Stimulated activated naive B cell treated with anti-CD40 and anti-IgM and Interleukin-4, amounts not matched to agents 10 μg/mL and 1 μg/mL and 100 μg/mL, for 72 hours (primary cell): ENCODE data around the gene TAF1B.
"Not testable (repeated sequence)": the region's sequence is repeated elsewhere in the genome, so short reads cannot be mapped to it uniquely, and the experiment has no call there.

ENCODE experiments used
- ATAC-seq, 2 donors: fragments of 150-1000 bp; cut with Tn5 transposase; replicated peaks; 2 replicates each; pipeline ENCODE4 v1.10.0; 2021; ENCODE audit warnings: moderate library complexity in 1 of 2
- DNase-seq: peaks from one replicate; pipeline ENCODE4 v3.0.0; 2021
- H3K27ac Mint-ChIP-seq: one replicate; pipeline ENCODE4 v1.8.0; 2022; ENCODE audit warnings: mild to moderate bottlenecking, mixed read lengths
- H3K27me3 Mint-ChIP-seq, 2 donors: one replicate each; pipeline ENCODE4 v1.8.0; 2022; ENCODE audit warnings: mixed read lengths in 2 of 2
- H3K36me3 Mint-ChIP-seq, 2 donors: one replicate each; pipeline ENCODE4 v1.8.0; 2022; ENCODE audit warnings: mixed read lengths in 2 of 2, mild to moderate bottlenecking in 1 of 2
- H3K4me1 Mint-ChIP-seq, 2 donors: one replicate each; pipeline ENCODE4 v1.8.0; 2022; ENCODE audit warnings: mixed read lengths in 2 of 2, mild to moderate bottlenecking in 1 of 2
- H3K4me3 Mint-ChIP-seq, 2 donors: one replicate each; pipeline ENCODE4 v1.8.0; 2022; ENCODE audit warnings: mild to moderate bottlenecking in 2 of 2, mixed read lengths in 2 of 2, moderate library complexity in 1 of 2
- H3K9me3 Mint-ChIP-seq, 2 donors: one replicate each; pipeline ENCODE4 v1.8.0; 2022; ENCODE audit warnings: mixed read lengths in 2 of 2, mild to moderate bottlenecking in 1 of 2

TAF1B gene

DNA sequence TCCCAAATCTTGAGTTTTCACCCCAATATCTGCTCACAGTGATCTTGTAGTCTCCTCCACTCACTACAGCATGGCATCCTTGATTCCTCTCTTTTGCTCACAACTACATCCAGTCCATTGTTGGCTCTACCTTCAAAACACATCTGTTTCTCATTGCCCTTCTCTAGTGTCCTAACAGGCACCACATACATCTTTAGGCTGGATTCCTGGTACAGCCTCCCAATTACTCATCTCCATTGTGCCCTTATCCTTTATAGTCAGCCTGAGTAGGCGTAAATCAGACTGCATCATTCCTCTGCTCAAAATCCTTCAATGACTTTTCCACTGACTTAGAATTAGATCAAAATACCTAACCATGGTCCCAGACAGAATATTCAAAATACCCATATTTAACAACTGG lies 10.7 kb upstream of the TAF1B start:
- Mint-ChIP-seq H3K27me3 (peaks cover 10 to 11% of the 10 kb centered on the region in 2 donors), H3K4me1 (no peaks in the 10 kb centered on the region), H3K27ac (no peak overlapping the region), H3K4me3 (no peak overlapping the region), H3K9me3 (no peaks in the 10 kb centered on the region), H3K36me3 (no peaks in the 10 kb centered on the region)
- no peak for ATAC-seq
- no peak for DNase-seq

- ATAC-seq, H3K9me3 Mint-ChIP-seq, DNase-seq, H3K4me3 Mint-ChIP-seq, H3K4me1 Mint-ChIP-seq, H3K27ac Mint-ChIP-seq, H3K36me3 Mint-ChIP-seq: not testable (repeated sequence)
- H3K27me3 Mint-ChIP-seq = peaks cover 10 to 11% of the 10 kb centered on the region in 2 donors
These were observed 8.2 kb upstream of the TAF1B start for GRCh38 chr2:9835068-9835467.

- no peak overlapping the region for H3K27ac Mint-ChIP-seq
- peaks cover 10 to 11% of the 10 kb centered on the region in 2 donors for H3K27me3 Mint-ChIP-seq
- no peak for ATAC-seq
- no peak overlapping the region for H3K4me3 Mint-ChIP-seq
- no peak for DNase-seq
- H3K36me3 Mint-ChIP-seq = no peaks in the 10 kb centered on the region
- no peaks in the 10 kb centered on the region for H3K4me1 Mint-ChIP-seq
- no peaks in the 10 kb centered on the region for H3K9me3 Mint-ChIP-seq
These were observed 7.2 kb upstream of the TAF1B start for GRCh38 chr2:9836074-9836473.

- Mint-ChIP-seq H3K9me3 (no peaks in the 10 kb centered on the region), H3K36me3 (no peaks in the 10 kb centered on the region), H3K4me3 (no peak overlapping the region), H3K4me1 (no peaks in the 10 kb centered on the region), H3K27me3 (peaks cover 10 to 11% of the 10 kb centered on the region in 2 donors), H3K27ac (peak overlapping the region; percentile 73)
- no peak for ATAC-seq
- DNase-seq = no peak
These were observed 6.8 kb upstream of the TAF1B start for GRCh38 chr2:9836517-9836916.

- Mint-ChIP-seq H3K4me1 (peaks cover 0 to 3% of the 10 kb centered on the region in 2 donors), H3K9me3 (peaks cover 0 to under 1% of the 10 kb centered on the region in 2 donors), H3K27me3 (peaks cover 3% of the 10 kb centered on the region in 2 donors), H3K27ac (no peak overlapping the region), H3K36me3 (no peaks in the 10 kb centered on the region), H3K4me3 (no peak overlapping the region)
- ATAC-seq (no peak), DNase-seq (no peak)
These were observed 5.8 kb upstream of the TAF1B start for GRCh38 chr2:9837451-9837850.

DNA sequence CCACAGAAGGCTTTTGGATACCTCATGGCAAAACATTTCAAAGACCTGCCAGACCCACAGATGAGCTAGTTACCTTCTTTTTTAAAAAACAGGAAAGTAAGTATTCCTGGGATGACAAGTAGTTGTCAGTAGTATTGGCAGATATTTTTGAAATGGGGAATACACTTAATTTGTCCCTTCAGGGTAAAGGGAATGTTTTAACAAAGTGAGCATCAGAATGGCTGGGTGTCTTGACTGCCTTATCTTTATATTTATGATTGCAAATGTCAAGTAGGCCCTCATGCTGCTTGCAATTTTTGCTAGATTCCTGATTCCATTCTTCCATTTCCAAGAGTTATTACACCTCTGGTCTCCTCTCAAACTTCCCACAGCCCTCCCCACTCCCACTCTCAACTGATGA lies 4.9 kb upstream of the TAF1B start:
- H3K36me3 Mint-ChIP-seq = no peaks in the 10 kb centered on the region
- H3K9me3 Mint-ChIP-seq = peaks cover 0 to 1% of the 10 kb centered on the region in 2 donors
- no peak for ATAC-seq
- no peak overlapping the region for H3K27ac Mint-ChIP-seq
- no peaks in the 10 kb centered on the region for H3K27me3 Mint-ChIP-seq
- DNase-seq = no peak
- peaks cover 4 to 13% of the 10 kb centered on the region in 2 donors for H3K4me1 Mint-ChIP-seq
- no peak overlapping the region for H3K4me3 Mint-ChIP-seq

- no peak for DNase-seq
- H3K4me3 Mint-ChIP-seq = peak overlapping the region; percentile 91 to 97
- peaks cover 14 to 45% of the 10 kb centered on the region in 2 donors for H3K4me1 Mint-ChIP-seq
- H3K27ac Mint-ChIP-seq = peak overlapping the region; percentile 96
- no peaks in the 10 kb centered on the region for H3K27me3 Mint-ChIP-seq
- ATAC-seq = no peak
- H3K36me3 Mint-ChIP-seq = peaks cover 10 to 14% of the 10 kb centered on the region in 2 donors
- H3K9me3 Mint-ChIP-seq = peaks cover 0 to 1% of the 10 kb centered on the region in 2 donors
These were observed 616 bp upstream of the TAF1B start for GRCh38 chr2:9842487-9843228.

DNA sequence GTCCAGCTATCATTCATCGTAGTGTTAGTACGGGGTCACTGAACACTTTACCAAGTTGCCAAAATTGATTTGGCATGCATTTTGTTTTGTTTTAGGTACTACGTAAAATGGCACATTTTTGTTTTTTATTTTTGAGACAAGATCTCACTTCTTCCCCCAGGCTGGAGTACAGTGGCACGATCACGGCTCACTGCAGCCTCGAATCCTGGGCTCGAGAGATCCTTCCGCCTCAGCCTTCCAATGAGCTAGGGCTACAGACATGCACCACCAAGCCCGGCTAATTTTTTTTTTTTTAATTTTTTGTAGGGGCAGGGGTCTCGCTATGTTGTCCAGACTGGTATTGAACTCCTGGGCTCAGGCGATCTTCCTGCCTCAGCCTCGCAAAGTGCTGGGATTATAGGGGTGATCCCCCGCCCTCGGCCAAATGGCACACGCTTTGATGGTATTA lies 786 bp downstream of the TAF1B start:
- Mint-ChIP-seq H3K9me3 (peaks cover 0 to 1% of the 10 kb centered on the region in 2 donors), H3K27ac (peak overlapping the region; percentile 96), H3K4me3 (peak overlapping the region; percentile 91 to 97), H3K27me3 (no peaks in the 10 kb centered on the region), H3K4me1 (peaks cover 16 to 45% of the 10 kb centered on the region in 2 donors), H3K36me3 (peaks cover 16 to 20% of the 10 kb centered on the region in 2 donors)
- ATAC-seq (no peak), DNase-seq (no peak)

GRCh38 chr2:9844576-9844975 lies 1.3 kb downstream of the TAF1B start:
- Mint-ChIP-seq H3K27ac (no peak overlapping the region), H3K4me1 (peaks cover 16 to 45% of the 10 kb centered on the region in 2 donors), H3K4me3 (peak overlapping the region; percentile 91 to 97), H3K9me3 (peaks cover 0 to 1% of the 10 kb centered on the region in 2 donors), H3K36me3 (peaks cover 17 to 23% of the 10 kb centered on the region in 2 donors), H3K27me3 (no peaks in the 10 kb centered on the region)
- ATAC-seq = no peak
- DNase-seq = no peak

DNA sequence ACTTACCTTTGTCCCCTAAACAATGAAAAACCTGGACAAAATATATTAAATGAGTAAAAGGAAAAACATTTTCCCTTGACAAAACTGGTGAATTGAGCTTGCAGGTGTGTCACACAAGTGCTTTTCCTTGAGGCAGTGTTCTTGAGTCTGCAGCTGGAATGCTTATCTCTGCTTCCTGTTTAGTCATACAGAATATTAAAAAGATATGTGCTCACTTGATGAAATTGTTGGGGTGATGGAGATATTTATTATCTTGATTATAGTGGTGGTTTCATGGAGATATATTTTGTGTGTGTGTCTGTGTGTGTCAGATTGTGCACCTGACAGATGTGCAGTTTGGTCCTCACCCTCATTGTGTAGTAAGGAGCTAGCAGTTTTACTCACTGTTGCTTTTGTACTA lies 3.3 kb downstream of the TAF1B start:
- H3K9me3 Mint-ChIP-seq = peaks cover 0 to 1% of the 10 kb centered on the region in 2 donors
- peaks cover 16 to 45% of the 10 kb centered on the region in 2 donors for H3K4me1 Mint-ChIP-seq
- no peaks in the 10 kb centered on the region for H3K27me3 Mint-ChIP-seq
- no peak overlapping the region for H3K27ac Mint-ChIP-seq
- DNase-seq = no peak
- peaks cover 22 to 36% of the 10 kb centered on the region in 2 donors for H3K36me3 Mint-ChIP-seq
- no peak overlapping the region for H3K4me3 Mint-ChIP-seq
- ATAC-seq = no peak

- H3K27ac Mint-ChIP-seq = no peak overlapping the region
- ATAC-seq = no peak
- peaks cover 16 to 44% of the 10 kb centered on the region in 2 donors for H3K4me1 Mint-ChIP-seq
- H3K36me3 Mint-ChIP-seq = peaks cover 24 to 39% of the 10 kb centered on the region in 2 donors
- no peak for DNase-seq
- no peak overlapping the region for H3K4me3 Mint-ChIP-seq
- peaks cover 0 to 1% of the 10 kb centered on the region in 2 donors for H3K9me3 Mint-ChIP-seq
- H3K27me3 Mint-ChIP-seq = no peaks in the 10 kb centered on the region
These were observed 3.9 kb downstream of the TAF1B start for GRCh38 chr2:9847140-9847539.

DNA sequence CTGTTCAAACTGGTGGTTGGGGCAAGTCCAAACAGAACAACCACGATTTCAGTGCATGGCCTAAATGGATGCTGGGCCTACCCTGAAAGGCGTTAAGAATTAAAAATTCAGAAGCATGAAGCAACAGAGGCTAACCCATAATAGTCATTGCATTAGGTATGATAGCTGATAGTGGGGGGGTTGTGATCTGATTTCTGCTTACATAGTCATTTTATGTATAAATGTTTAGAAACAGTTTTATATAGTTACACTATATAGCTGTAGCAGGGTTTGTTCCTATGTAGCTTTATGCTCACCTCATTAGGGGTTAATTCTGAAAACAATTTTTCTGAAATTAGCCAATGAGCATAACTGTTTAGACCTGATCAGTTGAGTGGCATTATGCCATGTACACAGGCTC lies 9.6 kb downstream of the TAF1B start:
- peaks cover 43 to 65% of the 10 kb centered on the region in 2 donors for H3K36me3 Mint-ChIP-seq
- peaks cover 5 to 12% of the 10 kb centered on the region in 2 donors for H3K9me3 Mint-ChIP-seq

DNA sequence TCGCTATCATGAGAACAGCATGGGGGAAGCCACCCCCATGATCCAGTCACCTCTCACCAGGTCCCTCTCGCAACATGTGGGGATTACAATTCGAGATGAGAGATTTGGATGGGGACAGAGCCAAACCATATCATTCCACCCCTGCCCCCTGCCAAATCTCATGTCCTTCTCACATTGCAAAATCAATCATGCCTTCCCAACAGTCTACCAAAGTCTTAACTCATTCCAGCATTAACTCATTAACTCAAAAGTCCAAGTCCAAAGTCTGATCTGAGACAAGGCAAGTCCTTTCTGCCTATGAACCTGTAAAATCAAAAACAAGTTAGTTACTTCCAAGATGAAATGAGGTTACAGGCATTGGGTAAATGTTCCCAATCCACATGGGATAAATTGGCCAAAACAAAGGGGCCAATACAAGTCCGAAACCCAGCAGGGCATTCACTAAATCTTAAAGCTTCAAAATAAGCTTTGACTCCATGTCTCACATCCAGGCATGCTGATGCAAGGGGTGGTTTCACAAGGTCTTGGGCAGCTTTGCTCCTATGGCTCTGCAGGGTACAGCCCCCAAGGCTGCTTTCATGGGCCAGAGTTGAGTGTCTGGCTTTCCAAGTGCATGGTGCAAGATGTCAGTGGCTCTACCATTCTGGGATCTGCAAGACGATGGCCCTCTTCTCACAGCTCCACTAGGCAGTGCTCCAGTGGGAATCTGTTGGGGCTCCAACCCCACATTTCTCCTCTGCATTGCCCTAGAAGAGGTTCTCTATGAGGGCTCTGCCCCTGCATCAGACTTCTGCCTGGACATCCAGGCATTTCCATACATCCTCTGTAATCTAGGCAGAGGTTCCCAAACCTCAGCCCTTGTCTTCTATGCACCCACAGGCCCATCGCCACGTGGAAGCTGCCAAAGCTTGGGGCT lies 14.8 kb downstream of the TAF1B start:
- H3K27ac Mint-ChIP-seq = no peak overlapping the region
- peaks cover 58 to 77% of the 10 kb centered on the region in 2 donors for H3K36me3 Mint-ChIP-seq
- H3K4me3 Mint-ChIP-seq = no peak overlapping the region
- no peaks in the 10 kb centered on the region for H3K4me1 Mint-ChIP-seq
- no peak for DNase-seq
- H3K9me3 Mint-ChIP-seq = peaks cover 18 to 19% of the 10 kb centered on the region in 2 donors
- no peaks in the 10 kb centered on the region for H3K27me3 Mint-ChIP-seq
- ATAC-seq = no peak

More for the DNA sequence above, 9.6 kb downstream of the TAF1B start:
- Mint-ChIP-seq H3K4me3 (no peak overlapping the region), H3K27me3 (no peaks in the 10 kb centered on the region), H3K4me1 (peaks cover 0 to 1% of the 10 kb centered on the region in 2 donors), H3K27ac (no peak overlapping the region)
- DNase-seq = no peak
- no peak for ATAC-seq

- no peak for DNase-seq
- no peak overlapping the region for H3K4me3 Mint-ChIP-seq
- H3K27ac Mint-ChIP-seq = no peak overlapping the region
- ATAC-seq = no peak
- H3K27me3 Mint-ChIP-seq = no peaks in the 10 kb centered on the region
- peaks cover 56 to 74% of the 10 kb centered on the region in 2 donors for H3K36me3 Mint-ChIP-seq
- peaks cover 21% of the 10 kb centered on the region in 2 donors for H3K9me3 Mint-ChIP-seq
- no peaks in the 10 kb centered on the region for H3K4me1 Mint-ChIP-seq
These were observed 15.4 kb downstream of the TAF1B start for GRCh38 chr2:9858730-9859068.
